ENCODE measurements around the gene TEX261. TPM values are rescaled to one million over a fixed set of nuclear protein-coding genes. Genes with fewer than 3 reads are reported as not detected.

Gene TEX261
- total and polyA plus RNA-seq, 2 of the 8 experiments (the other 6 are each of a cell fraction or from before 2014, with no cell fraction given): 25.2 to 30.1 TPM

DNA sequence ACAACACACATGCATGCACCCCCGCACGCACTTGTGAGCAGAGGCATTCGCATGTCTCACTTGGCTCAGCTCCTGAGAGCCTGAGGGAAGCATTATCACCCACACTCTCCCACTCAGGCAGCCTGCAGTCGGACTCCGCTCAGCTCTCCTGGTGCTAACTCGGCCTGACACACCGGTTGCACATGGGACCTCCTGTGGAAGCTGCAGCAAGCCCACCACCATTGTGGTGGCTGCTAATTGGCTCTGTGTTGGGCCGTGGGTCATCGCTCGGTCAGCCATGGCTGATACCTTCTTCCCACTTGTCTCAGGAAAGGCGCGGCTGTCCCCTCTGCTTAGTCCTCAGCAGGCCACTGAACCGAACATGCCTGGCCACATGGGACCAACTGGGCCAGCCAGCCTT is 13.7 kb upstream of the TEX261 start:
- Histone ChIP-seq H2BK20ac (ENCODE audit: low read length) (no peak overlapping the region), H2AK5ac (ENCODE audit: low read depth, low read length) (no peak overlapping the region), H3K36me3 (ENCODE audit: control insufficient read depth in 2 of 4, insufficient read depth in 4 of 4, low read length in 3 of 4) (no peaks in the 10 kb centered on the region), H2BK15ac (ENCODE audit: low read length) (no peak overlapping the region), H4K91ac (replicated peaks; ENCODE audit: insufficient read length, low read length) (no peak overlapping the region), H3K9ac (replicated peaks in 1 of 4; ENCODE audit: extremely low read depth in 1 of 4, low read depth in 3 of 4, low read length in 3 of 4) (no peak overlapping the region; a peak in 1 of 7 replicates), H2BK120ac (replicated peaks; ENCODE audit: low read depth, low read length) (no peak overlapping the region), H3K18ac (ENCODE audit: extremely low read depth, low read length) (no peak overlapping the region), H3K4ac (replicated peaks; ENCODE audit: insufficient read length, low read depth, low read length) (peak overlapping the region; percentile 53), H3K4me3 (ENCODE audit: extremely low read depth in 1 of 4, insufficient read depth in 2 of 4, low read depth in 3 of 4, low read length in 4 of 4) (no peak overlapping the region), H3K4me1 (replicated peaks in 1 of 4; ENCODE audit: control insufficient read depth in 3 of 4, insufficient read depth in 4 of 4, low read length in 3 of 4) (no peaks in the 10 kb centered on the region), H3K56ac (replicated peaks; ENCODE audit: insufficient read length, low read depth, low read length) (no peak overlapping the region), H3K23ac (ENCODE audit: insufficient read length) (no peak overlapping the region), H3K27ac (ENCODE audit: low read depth, low read length) (no peak overlapping the region), H3K9me3 (ENCODE audit: insufficient read depth in 2 of 2, low read depth in 1 of 2, low read length in 1 of 2) (no peaks in the 10 kb centered on the region), H4K20me1 (replicated peaks in 1 of 2; ENCODE audit: control insufficient read depth in 1 of 2, insufficient read depth in 2 of 2, low read length in 2 of 2) (no peaks in the 10 kb centered on the region), H2BK5ac (ENCODE audit: low read depth, low read length) (no peak overlapping the region), H2AFZ (ENCODE audit: low read length) (no peak overlapping the region), H3K14ac (ENCODE audit: insufficient read length) (no peak overlapping the region), H3K23me2 (ENCODE audit: low read depth, low read length) (no peaks in the 10 kb centered on the region), H3K79me1 (ENCODE audit: low read depth, low read length) (no peaks in the 10 kb centered on the region), H3K4me2 (ENCODE audit: insufficient read depth in 1 of 2, low read depth in 2 of 2, low read length in 2 of 2) (no peak overlapping the region), H2BK12ac (ENCODE audit: low read depth, low read length) (no peak overlapping the region; the same call in 1 of the 2 replicates), H4K5ac (ENCODE audit: insufficient read length, low read depth, low read length) (no peak overlapping the region), H3K27me3 (replicated peaks in 1 of 4; ENCODE audit: control insufficient read depth in 3 of 4, extremely low read depth in 1 of 4, insufficient read depth in 3 of 4, low read length in 3 of 4) (no peaks in the 10 kb centered on the region; a peak in 1 of 7 replicates), H4K8ac (ENCODE audit: extremely low read depth, insufficient read depth, low read length) (peak overlapping the region; percentile 57), H3K79me2 (ENCODE audit: control insufficient read depth in 1 of 2, insufficient read depth in 2 of 2, low read length in 2 of 2) (no peaks in the 10 kb centered on the region)
- 90% methylated on average over 13 of the region's 13 CpGs; no CpG with 5 or more reads in 1 of the 2 experiments for WGBS, 2 experiments (ENCODE audit: extremely low coverage in 1 of 2, insufficient coverage in 1 of 2, insufficient read length in 1 of 2, insufficient replicate concordance in 2 of 2, low coverage in 1 of 2, low lambda C conversion rate in 2 of 2, missing lambda C conversion rate in 1 of 2)
- FAIRE-seq: no peak
- POLR2A ChIA-PET (ENCODE audit: partially characterized antibody): interaction anchor here (1.4 kb wide), 1 partner anchor 60 kb away, joined by 3 read pairs; the partner anchor contains the start of gene NAGK
- CTCF ChIA-PET (ENCODE audit: partially characterized antibody): interaction anchor here (0.6 to 3.1 kb wide), 9 partner anchors 8 to 148 kb away, joined by 3 to 21 read pairs (median 4); no protein-coding TSS in a partner anchor
- no peak for DNase-seq (ENCODE audit: low read depth in 1 of 2, low spot score in 2 of 2)
- TF ChIP-seq CHD1 (IDR thresholded peaks at IDR 0.05; ENCODE audit: low read depth, low read length): no peak
- no peak for TF ChIP-seq YY1 (IDR thresholded peaks at IDR 0.05; ENCODE audit: low read depth, low read length)
- no peak for TF ChIP-seq SIRT6 (IDR thresholded peaks at IDR 0.05; ENCODE audit: low read length)
- TF ChIP-seq CHD2 (IDR thresholded peaks at IDR 0.05; ENCODE audit: low read length): no peak
- no peak for TF ChIP-seq RBBP5 (IDR thresholded peaks at IDR 0.05; ENCODE audit: borderline replicate concordance, low read depth, low read length)
- no peak for TF ChIP-seq RFX5 (IDR thresholded peaks at IDR 0.05; ENCODE audit: borderline replicate concordance, low read depth, low read length)
- no peak for TF ChIP-seq BCL11A (IDR thresholded peaks at IDR 0.05; ENCODE audit: low read depth in 2 of 2, low read length in 2 of 2)
- TF ChIP-seq, protein P1, sequence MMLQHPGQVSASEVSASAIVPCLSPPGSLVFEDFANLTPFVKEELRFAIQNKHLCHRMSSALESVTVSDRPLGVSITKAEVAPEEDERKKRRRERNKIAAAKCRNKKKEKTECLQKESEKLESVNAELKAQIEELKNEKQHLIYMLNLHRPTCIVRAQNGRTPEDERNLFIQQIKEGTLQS (IDR thresholded peaks at IDR 0.05; ENCODE audit: insufficient read depth, low read depth, low read length): no peak
- no peak for TF ChIP-seq RXRA (IDR thresholded peaks at IDR 0.05; ENCODE audit: insufficient read depth, low read depth, low read length)
- TF ChIP-seq SAP30 (IDR thresholded peaks at IDR 0.05; ENCODE audit: insufficient read depth, insufficient replicate concordance, low read length): no peak
- no peak for TF ChIP-seq HDAC2 (IDR thresholded peaks at IDR 0.05; ENCODE audit: borderline replicate concordance in 1 of 2, low read depth in 2 of 2, low read length in 2 of 2)
- TF ChIP-seq NRF1 (IDR thresholded peaks at IDR 0.05; ENCODE audit: low read depth, low read length): no peak
- TF ChIP-seq KDM1A (IDR thresholded peaks at IDR 0.05; ENCODE audit: borderline replicate concordance, low read length): no peak
- no peak for TF ChIP-seq FOSL1 (IDR thresholded peaks at IDR 0.05; ENCODE audit: insufficient read depth, low read depth, low read length)

All from H1 (cell line).